HAP-1 (cell line): Measurements from ENCODE around the gene PRAC2.
A peak's percentile ranks its signal among the peaks of the same experiment; 100 is the strongest.

Experiments used
- DNase-seq, 2 experiments: peaks; one replicate each; pipeline ENCODE4 v3.0.0-alpha.2; 2016 to 2020; ENCODE audit warnings: low spot score in 2 of 2
- H3K27me3 ChIP-seq: fragments of 250-450 bp; sonication (Bioruptor Pico); 2 replicates; pipeline ENCODE4 v1.5.1; 2020; ENCODE audit warnings: low read depth, mild to moderate bottlenecking, moderate library complexity
- H3K36me3 ChIP-seq: fragments of 250-450 bp; sonication (Bioruptor Pico); replicated peaks from 2 replicates; pipeline ENCODE4 v1.5.1; 2020; ENCODE audit warnings: mild to moderate bottlenecking
- H3K4me1 ChIP-seq: fragments of 250-450 bp; sonication (Bioruptor Pico); 2 replicates; pipeline ENCODE4 v1.5.1; 2020; ENCODE audit warnings: mild to moderate bottlenecking
- H3K4me3 ChIP-seq: fragments of 250-450 bp; sonication (Bioruptor Pico); 2 replicates; pipeline ENCODE4 v1.5.1; 2020; ENCODE audit warnings: mild to moderate bottlenecking, moderate library complexity
- H3K9me3 ChIP-seq: fragments of 250-450 bp; sonication (Bioruptor Pico); 2 replicates; pipeline ENCODE4 v1.5.1; 2020; ENCODE audit warnings: mild to moderate bottlenecking, moderate library complexity
- in situ Hi-C: fragments of 300-500 bp; cut with MboI; formaldehyde crosslinking; loops from 3 replicates; pipeline ENCODE4 v1.14.3; 2020; ENCODE audit warnings: low sequenced_read_pairs, inconsistent platforms, mixed read lengths

Gene PRAC2

DNA sequence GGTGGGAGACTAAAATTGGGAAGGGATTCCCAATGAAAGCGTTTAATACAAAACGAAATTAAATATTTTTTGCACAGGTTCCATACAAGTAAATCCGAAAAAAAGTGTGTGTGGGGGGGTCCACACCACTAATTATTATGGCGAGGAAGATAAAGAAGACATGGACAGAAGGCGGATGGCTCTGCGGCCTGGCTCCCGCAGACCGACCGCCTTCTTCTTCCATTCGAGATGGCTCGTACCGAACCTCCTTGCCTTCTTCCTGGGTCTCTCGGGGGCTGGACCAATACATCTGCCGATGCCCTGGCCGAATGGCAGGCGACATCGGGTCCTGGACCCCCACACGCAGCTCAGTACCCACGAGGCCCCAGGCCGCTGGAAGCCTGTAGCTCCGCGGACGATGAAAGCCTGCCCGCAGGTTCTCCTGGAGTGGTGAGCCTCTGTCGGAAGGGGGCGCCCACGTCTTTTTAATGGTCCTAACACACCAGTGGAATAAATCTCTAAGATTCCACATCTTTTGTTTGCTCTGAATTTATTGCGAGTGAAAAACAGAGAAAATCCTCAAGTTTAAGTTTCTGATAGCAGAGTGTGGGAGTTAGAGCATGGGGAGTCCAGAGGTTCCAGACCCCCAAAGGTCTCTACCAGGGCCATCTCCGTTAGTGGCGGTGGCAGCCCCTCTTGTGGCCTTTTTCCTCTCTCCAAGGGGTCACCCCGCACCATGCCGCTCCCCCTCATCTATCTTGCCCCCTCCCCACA, 1.4 kb downstream of the PRAC2 start:
- H3K36me3 ChIP-seq = no peaks in the 10 kb centered on the region
- no peaks in the 10 kb centered on the region for H3K27me3 ChIP-seq
- H3K4me3 ChIP-seq = no peak overlapping the region
- H3K4me1 ChIP-seq = peaks cover 7% of the 10 kb centered on the region
- peak; percentile 49 to 92 for DNase-seq
- no peaks in the 10 kb centered on the region; the same call in 1 of the 2 replicates for H3K9me3 ChIP-seq
- in situ Hi-C loops = loop anchor here (5.0 kb wide), 1 partner anchor 63 kb away; no protein-coding TSS in a partner anchor

DNA sequence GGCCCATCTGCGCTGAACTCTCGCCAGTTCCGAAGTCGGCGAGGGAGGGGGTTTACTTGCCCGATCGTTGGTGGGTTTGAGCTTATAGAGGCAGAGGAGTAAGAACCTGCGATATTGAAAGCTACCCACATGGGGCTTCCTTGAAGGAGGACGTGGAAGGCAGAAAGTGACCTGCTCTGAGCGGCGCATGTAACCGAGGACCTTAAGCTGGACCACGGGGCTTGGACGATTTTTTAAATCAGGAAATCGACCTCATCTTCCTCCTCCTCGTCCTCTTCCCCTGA, 2.0 kb downstream of the PRAC2 start:
- no peak for DNase-seq
- H3K4me3 ChIP-seq = no peak overlapping the region
- in situ Hi-C loops = loop anchor here (5.0 kb wide), 1 partner anchor 62 kb away; no protein-coding TSS in a partner anchor
- H3K9me3 ChIP-seq = no peaks in the 10 kb centered on the region
- no peaks in the 10 kb centered on the region for H3K36me3 ChIP-seq
- H3K27me3 ChIP-seq = no peaks in the 10 kb centered on the region
- H3K4me1 ChIP-seq = peaks cover 12% of the 10 kb centered on the region

DNA sequence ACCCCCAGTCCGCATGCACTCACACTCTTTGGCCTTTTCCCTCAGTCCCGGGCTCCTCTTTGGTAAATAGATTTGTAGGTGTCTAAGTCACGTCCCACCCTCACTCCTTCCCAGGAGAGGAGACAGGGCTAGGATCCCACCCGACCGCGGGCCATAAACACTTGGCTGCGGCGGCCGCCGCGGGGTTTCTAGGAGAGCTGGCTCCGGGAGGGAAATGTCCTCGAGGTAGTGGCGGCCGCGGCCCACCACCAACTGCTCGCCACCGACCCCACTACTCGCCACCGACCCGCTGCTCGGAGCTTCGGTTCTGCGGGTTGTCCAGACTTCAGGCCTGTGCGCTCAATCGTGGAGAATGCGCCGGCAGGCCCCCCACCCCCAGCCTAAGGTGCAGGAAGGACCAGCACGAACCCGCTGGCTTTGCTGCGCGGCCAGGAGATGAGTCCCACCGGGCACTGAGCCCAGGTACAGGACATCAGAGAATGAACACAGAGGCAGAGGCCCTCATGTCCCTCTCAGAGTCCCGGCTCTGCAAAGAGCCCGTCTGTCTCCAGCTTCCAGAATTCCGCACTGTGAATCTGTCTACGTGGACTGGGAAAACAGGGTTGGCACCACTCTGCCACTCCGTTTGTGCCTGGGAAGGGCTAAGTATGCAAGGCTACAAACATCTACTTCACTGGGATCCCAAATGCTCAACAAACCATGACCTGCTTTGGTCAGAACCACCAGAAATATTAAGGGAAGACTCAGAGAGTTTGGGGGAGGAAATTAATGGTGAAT, 2.5 kb downstream of the PRAC2 start:
- no peak overlapping the region for H3K4me3 ChIP-seq

DNA sequence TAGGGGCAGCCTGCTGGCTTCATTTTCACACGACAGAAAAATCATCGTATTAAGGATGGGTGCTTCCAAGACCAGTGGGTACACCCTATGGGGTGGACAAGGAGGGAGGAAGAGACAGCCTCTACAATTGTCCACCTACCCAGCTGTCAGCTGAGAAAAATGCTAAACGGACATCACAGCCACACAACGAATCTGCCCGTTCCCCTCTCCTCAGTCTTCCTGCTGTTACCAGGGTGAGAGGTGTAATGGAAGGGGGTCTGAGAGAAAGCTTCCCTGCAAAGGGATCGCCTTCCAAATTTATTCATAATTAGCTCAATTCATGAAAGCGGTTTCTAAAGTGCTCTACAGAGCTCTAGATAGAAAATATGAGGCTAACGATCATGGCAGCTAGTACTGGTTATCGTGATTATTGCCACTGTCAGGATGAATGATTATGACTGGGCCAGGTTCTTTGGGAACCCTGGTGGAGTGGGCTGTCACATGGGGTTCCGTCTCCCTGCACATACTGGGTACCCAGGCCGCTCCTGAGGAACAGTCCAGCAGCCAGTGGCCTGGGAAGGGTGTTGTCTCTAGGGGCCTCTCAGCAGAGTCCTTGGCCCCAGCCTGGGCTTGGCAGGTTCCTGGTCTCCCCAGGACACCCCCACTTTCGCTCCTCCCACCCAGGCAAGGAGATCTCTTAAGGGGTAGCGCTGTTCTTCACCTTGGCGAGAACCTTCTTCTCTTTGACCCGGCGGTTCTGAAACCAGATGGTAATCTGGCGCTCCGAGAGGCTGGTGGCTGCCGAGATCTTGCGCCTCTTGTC, 3.3 kb downstream of the PRAC2 start:
- in situ Hi-C loops = loop anchor here (5.0 kb wide), 1 partner anchor 61 kb away; no protein-coding TSS in a partner anchor
- no peak for DNase-seq

More for the DNA sequence above, 2.5 kb downstream of the PRAC2 start:
- no peaks in the 10 kb centered on the region for H3K36me3 ChIP-seq
- in situ Hi-C loops = loop anchor here (5.0 kb wide), 1 partner anchor 62 kb away; no protein-coding TSS in a partner anchor
- DNase-seq = no peak
- peaks cover 14% of the 10 kb centered on the region for H3K4me1 ChIP-seq
- no peaks in the 10 kb centered on the region for H3K9me3 ChIP-seq
- H3K27me3 ChIP-seq = no peaks in the 10 kb centered on the region

DNA sequence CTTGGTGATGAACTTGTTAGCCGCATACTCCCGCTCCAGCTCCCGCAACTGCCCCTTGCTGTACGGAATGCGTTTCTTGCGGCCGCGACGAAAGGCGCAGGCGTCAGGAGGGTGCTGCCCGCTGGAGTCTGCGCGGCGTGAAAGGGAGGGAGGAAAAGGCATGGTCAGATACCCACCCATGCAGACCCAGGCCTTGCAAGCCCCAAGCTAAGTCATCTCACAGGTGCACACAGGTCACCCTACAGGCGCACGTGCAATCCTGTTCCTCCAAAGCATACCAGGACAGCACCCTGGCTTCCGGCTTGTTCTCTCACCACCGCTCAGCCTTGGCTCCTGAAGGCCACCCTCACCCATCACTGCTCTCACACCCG, 3.9 kb downstream of the PRAC2 start:
- peaks cover 14% of the 10 kb centered on the region for H3K4me1 ChIP-seq
- in situ Hi-C loops = loop anchor here (5.0 kb wide), 1 partner anchor 60 kb away; no protein-coding TSS in a partner anchor
- H3K27me3 ChIP-seq = no peaks in the 10 kb centered on the region
- no peaks in the 10 kb centered on the region for H3K36me3 ChIP-seq
- peak overlapping the region; percentile 58; the same call in 1 of the 2 replicates for H3K4me3 ChIP-seq
- no peak for DNase-seq
- no peaks in the 10 kb centered on the region for H3K9me3 ChIP-seq

More for the DNA sequence above, 3.3 kb downstream of the PRAC2 start:
- H3K27me3 ChIP-seq = no peaks in the 10 kb centered on the region
- no peak overlapping the region for H3K4me3 ChIP-seq
- no peaks in the 10 kb centered on the region for H3K9me3 ChIP-seq
- H3K4me1 ChIP-seq = peaks cover 14% of the 10 kb centered on the region
- H3K36me3 ChIP-seq = no peaks in the 10 kb centered on the region

DNA sequence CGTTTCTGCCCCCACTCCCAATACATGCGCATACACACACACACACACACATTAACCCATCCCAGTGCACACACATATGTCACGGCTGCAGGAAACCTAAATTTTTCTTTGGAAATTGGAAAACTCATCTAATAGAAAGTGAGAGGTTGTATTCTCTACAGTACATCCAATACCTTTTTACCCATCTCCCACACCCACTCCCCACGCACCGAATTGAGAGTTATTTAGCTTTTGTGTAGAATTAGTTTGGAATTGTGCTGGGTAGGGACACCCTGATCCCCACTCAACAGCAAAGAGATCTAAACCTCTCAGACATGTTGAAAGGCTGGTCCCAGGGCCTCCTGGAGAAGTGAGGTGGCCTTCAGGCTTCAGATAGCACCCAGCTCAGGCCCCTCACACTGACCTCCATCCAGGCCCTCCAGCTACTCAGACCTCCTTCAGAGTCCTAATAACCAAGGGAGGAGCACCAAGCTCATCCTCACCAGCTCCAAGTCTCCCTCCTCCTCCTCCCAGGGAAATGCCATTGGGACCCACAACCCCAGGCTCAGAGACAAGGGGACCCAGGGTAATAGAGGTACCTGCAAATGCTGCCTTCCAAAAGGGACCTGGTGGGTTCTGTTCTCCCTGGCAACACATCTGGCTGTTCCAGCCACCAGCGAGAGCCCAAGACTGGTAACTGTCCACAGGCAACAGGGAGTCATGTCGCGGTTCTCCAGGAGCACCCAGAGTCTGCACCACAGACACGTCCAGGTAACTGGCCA, 4.6 kb downstream of the PRAC2 start:
- Histone ChIP-seq H3K4me3 (peak overlapping the region; percentile 58), H3K4me1 (peaks cover 14% of the 10 kb centered on the region), H3K9me3 (no peaks in the 10 kb centered on the region), H3K27me3 (no peaks in the 10 kb centered on the region), H3K36me3 (no peaks in the 10 kb centered on the region)
- in situ Hi-C loops = loop anchor here (5.0 kb wide), 1 partner anchor 60 kb away; no protein-coding TSS in a partner anchor
- no peak for DNase-seq

DNA sequence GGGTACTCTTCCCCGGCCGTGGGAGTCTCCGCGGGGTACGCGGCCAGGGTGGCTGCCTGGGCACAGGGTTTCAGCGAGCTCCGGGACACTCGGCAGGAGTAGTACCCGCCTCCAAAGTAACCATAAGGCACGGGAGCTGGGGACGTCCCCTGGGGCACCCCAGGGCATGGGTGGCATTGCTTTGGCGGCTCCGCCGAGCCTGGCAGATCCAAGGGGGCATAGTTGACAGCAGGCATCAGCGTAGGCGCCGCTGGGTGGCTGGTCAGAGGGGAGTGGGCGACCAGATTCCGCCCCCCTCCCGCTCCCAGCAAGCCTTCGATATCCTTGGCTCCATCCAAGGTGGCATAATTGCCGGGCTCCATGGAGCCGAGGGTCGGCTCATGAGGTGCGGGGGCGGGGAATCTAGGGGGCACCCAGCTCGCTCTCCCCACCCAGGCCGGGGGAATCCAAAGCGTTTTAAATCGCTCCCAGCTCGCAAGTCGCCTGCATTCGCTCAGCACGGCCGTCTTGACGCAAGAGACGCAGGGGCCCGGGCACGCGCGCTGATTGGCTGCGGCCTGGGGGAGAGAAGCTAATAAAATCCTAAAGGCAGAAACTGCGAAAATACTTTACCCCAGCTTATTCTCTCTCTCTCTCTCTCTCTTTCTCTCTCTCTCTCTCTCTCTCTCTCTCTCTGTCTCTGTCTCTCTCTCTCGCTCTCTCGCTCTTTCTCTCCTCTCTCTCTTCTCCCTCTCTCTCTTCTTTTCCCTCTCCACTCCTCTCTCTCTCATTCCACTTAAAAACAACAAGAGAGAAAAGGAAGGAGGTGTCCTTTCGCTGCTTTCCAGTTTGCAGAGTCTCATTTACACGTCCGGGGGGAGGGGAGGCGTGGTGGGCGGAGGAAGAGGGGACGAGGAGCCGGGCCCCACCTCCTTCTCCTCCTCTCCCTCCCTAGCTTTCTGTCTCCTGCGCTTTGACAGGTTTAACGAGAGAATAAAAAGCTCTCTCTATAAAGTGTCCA, 5.5 kb downstream of the PRAC2 start, which contains the start of gene HOXB13:
TSS of gene HOXB13 (minus strand) at position 519 of the 1,000 bp plus-strand sequence. CDS start at position 362, 157 bp downstream.
- Histone ChIP-seq H3K4me3 (peak within 1 kb of the TSS; percentile 58), H3K27me3 (no peaks in the 10 kb centered on the region), H3K36me3 (no peaks in the 10 kb centered on the region), H3K4me1 (peaks cover 14% of the 10 kb centered on the region), H3K9me3 (no peaks in the 10 kb centered on the region)
- in situ Hi-C loops = loop anchor here (5.0 kb wide), 1 partner anchor 59 kb away; no protein-coding TSS in a partner anchor
- DNase-seq = peak; percentile 92 to 95

DNA sequence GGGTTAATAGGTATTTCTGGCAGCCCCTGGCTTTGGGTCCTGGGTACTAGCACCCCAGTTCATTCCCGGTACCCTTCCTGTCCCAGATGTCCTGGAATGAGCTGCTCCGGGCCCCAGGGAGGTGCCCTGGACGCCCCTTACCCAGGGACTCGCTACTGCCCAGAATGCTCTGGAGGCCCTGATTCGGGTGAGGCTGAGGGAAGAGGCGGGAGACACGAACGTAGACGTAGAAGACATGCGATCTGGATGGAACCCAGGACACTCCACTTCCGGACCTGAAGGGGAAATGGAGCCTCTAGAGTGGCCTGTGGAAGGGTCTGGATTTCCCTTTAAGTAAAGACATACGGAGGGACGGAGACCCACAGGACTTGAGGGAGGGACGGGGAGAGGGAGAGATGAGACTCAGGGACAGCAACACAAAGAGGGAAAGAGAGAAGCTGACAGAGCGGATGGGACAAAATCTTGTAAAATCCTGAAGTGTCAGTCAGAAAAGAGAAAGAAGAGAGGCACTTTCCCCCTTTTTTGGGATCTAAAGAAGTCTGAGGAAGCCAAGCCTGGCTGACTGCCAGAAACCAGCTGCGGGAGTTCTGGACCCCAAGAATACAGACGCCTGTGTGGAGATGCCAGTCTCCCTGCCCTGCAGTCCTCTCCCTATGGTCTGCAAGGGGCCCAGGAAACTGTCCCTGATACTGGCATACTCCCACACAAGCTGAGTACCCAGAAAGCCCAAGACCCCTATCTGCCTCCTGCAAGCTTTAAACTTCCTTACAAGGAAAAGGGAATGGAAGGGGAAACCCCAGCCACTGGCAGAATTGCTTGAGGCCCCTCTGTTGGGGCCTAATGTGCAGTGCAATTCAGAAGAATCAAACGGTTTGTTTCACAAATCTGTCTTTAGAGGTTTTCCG, 6.6 kb downstream of the PRAC2 start:
- in situ Hi-C loops = loop anchor here (5.0 kb wide), 1 partner anchor 58 kb away; no protein-coding TSS in a partner anchor
- H3K9me3 ChIP-seq = no peaks in the 10 kb centered on the region
- peak overlapping the region; percentile 58 for H3K4me3 ChIP-seq
- peaks cover 14% of the 10 kb centered on the region for H3K4me1 ChIP-seq
- 0 out of 2 replicates have a peak, but pooled peaks cover 1% of the 10 kb centered on the region for H3K27me3 ChIP-seq
- peak; percentile 19 to 52 for DNase-seq
- no peaks in the 10 kb centered on the region for H3K36me3 ChIP-seq

DNA sequence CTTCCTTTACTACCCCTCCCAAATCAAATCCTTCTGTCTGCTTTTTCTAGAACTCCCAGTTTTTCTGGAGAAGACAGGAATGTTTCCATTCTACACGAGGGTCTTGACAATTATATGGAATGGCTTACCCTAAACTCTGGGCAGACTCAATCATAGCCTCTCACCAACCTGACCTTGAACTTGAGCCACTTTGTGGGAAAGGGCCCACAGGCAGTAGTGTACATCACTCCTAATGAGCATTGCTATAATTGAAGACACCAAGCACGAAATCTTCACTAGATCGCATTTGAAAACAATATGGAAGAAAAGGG, 7.2 kb downstream of the PRAC2 start:
- no peaks in the 10 kb centered on the region for H3K9me3 ChIP-seq
- 0 out of 2 replicates have a peak, but pooled peaks cover 3% of the 10 kb centered on the region for H3K27me3 ChIP-seq
- no peak for DNase-seq
- in situ Hi-C loops = no loop called here
- no peak overlapping the region for H3K4me3 ChIP-seq
- H3K4me1 ChIP-seq = peaks cover 14% of the 10 kb centered on the region
- H3K36me3 ChIP-seq = no peaks in the 10 kb centered on the region

DNA sequence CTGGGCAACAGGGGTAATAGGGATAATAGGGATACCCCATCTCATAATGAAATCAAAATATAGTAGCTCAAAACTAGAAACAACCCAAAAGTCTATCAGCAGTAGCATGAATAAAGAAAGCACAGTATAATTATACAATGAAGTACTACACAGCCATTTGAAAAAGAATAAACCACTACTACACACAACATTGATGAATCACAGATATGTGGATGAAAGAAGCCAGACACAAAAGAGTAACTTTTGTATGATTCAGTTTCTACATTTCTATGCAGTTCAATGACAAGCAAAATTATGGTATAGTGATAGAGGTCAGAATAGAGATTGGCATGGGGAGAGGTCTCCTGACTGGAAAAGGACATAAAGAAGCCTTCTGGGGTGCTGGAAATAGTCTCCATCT, 8.4 kb downstream of the PRAC2 start:
- H3K36me3 ChIP-seq = no peaks in the 10 kb centered on the region
- H3K27me3 ChIP-seq = 0 out of 2 replicates have a peak, but pooled peaks cover 3% of the 10 kb centered on the region
- in situ Hi-C loops = no loop called here
- H3K4me1 ChIP-seq = peaks cover 14% of the 10 kb centered on the region
- H3K9me3 ChIP-seq = no peaks in the 10 kb centered on the region
- H3K4me3 ChIP-seq = no peak overlapping the region
- DNase-seq = no peak
